Kidney epithelial cell (primary cell): ENCODE data around the gene LAMTOR3. TPM values are rescaled to one million over a fixed set of nuclear protein-coding genes. Genes with fewer than 3 reads are reported as not detected.

Source experiments
- DNase-seq: peaks from one replicate; pipeline ENCODE4 v3.0.0-alpha.2; 2010; ENCODE audit warnings: low read depth
- H3K27me3 ChIP-seq: 2 replicates; pipeline ENCODE4 v1.6.0; 2011; ENCODE audit warnings: low read length; ENCODE audit not compliant: control insufficient read depth, insufficient read depth
- H3K36me3 ChIP-seq: 2 replicates; pipeline ENCODE4 v1.5.1; 2011; ENCODE audit warnings: low read length; ENCODE audit not compliant: control insufficient read depth, insufficient read depth
- H3K4me3 ChIP-seq: 2 replicates; pipeline ENCODE4 v1.5.1; 2011; ENCODE audit warnings: low read depth, mild to moderate bottlenecking, control low read depth, low read length
- total RNA-seq: library from RNA; depleted of rRNA; stranded (reverse); fragments of >200 nt; gene quantifications from 2 replicates; pipeline ENCODE4 v1.2.3, GENCODE V29; 2015
- TF ChIP-seq, protein P1 (sequence below): IDR thresholded peaks from 2 replicates; pipeline ENCODE4 v1.5.1; 2011; ENCODE audit warnings: mild to moderate bottlenecking, moderate library complexity, low read length, control low read depth, inconsistent platforms; ENCODE audit not compliant: insufficient read depth, poor library complexity, severe bottlenecking

Gene LAMTOR3
- total RNA-seq, 1 donor from 2014 or later, result 71.4 TPM

DNA sequence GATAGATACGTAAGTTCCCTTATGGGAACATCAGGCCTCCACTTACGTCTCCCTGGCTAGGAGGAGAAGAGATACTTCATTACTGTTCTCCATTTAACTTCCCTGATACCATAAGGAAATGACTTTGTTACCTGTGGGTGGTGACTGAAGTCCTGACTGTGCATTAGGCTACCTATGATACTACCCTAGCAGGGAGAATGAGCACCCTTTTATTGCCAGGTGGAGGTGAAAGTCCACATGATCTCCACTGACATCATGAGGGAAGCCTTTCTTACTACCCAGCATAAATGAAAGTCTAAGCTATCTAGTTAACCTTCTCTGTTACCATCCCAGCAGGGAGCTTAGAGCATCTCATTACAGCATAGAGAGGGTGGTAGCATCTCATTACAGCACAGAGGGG, 24.4 kb upstream of the LAMTOR3 start:
- H3K36me3 ChIP-seq, result no peaks in the 10 kb centered on the region
- H3K4me3 ChIP-seq, result no peak overlapping the region
- TF ChIP-seq, protein P1, sequence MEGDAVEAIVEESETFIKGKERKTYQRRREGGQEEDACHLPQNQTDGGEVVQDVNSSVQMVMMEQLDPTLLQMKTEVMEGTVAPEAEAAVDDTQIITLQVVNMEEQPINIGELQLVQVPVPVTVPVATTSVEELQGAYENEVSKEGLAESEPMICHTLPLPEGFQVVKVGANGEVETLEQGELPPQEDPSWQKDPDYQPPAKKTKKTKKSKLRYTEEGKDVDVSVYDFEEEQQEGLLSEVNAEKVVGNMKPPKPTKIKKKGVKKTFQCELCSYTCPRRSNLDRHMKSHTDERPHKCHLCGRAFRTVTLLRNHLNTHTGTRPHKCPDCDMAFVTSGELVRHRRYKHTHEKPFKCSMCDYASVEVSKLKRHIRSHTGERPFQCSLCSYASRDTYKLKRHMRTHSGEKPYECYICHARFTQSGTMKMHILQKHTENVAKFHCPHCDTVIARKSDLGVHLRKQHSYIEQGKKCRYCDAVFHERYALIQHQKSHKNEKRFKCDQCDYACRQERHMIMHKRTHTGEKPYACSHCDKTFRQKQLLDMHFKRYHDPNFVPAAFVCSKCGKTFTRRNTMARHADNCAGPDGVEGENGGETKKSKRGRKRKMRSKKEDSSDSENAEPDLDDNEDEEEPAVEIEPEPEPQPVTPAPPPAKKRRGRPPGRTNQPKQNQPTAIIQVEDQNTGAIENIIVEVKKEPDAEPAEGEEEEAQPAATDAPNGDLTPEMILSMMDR, result no peak
- H3K27me3 ChIP-seq, result no peaks in the 10 kb centered on the region
- no peak for DNase-seq

DNA sequence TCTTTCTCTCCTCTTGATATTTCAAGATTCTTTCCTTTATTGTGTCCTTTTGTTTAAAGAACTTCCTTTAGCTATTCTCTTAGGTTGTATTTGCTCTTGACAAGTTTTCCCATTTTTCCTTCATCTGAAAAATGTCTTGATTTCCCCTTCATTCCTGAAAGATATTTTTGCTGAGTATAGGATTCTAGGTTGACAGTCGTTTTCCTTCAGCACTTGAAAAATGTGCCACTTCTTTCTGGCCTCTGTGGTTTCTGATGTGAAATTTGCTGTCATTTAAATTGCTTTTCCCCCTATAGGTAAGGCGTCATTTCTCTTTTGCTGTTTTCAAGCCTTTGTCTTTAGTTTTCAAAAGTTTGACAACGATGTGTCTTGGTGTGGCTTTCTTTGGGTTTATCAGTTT, 23.3 kb upstream of the LAMTOR3 start:
- no peak for DNase-seq
- no peaks in the 10 kb centered on the region for H3K36me3 ChIP-seq
- no peak overlapping the region for H3K4me3 ChIP-seq
- TF ChIP-seq, protein P1, result no peak
- H3K27me3 ChIP-seq, result no peaks in the 10 kb centered on the region

DNA sequence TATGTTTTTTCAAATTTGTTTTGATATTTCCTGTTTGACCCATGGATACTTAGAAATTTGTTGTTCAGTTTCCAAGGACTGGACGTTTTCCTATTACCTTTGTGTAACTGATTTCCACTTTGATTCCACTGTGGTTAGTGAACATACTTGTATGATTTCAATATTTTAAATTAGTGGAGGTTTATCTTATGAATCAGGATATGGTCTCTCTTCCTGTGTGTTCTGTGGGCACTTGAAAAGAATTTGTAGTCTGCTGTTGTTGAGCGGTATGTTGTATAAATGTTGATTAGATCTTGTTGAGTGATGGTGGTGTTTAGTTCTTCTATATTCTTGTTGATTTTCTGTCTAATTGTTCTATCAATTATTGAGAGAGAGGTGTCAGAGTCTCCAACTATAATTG, 21.2 kb upstream of the LAMTOR3 start:
- H3K27me3 ChIP-seq, result no peaks in the 10 kb centered on the region
- no peak overlapping the region for H3K4me3 ChIP-seq
- no peak for DNase-seq
- no peaks in the 10 kb centered on the region for H3K36me3 ChIP-seq
- TF ChIP-seq, protein P1, result no peak

DNA sequence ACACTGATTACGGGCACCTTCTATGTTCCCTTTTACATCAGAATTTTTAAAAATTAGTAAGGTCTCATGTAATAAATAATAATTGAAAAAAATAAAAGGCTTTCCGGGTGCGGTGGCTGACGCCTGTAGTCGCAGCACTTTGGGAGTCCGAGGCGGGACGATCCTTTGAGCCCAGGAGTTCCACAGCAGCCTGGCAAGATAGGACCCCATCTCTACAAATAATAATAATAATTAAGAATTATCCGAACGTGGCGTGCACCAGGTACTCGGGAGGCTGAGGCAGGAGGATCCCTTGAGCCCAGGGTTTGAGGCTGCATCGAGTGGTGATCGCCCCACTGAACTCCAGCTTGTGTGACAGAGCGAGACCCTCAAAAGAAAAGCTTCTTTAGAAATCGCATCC, 771 bp upstream of the LAMTOR3 start:
- TF ChIP-seq, protein P1, result no peak
- no peaks in the 10 kb centered on the region for H3K36me3 ChIP-seq
- no peak for DNase-seq
- no peaks in the 10 kb centered on the region for H3K27me3 ChIP-seq
- H3K4me3 ChIP-seq, result no peak overlapping the region

DNA sequence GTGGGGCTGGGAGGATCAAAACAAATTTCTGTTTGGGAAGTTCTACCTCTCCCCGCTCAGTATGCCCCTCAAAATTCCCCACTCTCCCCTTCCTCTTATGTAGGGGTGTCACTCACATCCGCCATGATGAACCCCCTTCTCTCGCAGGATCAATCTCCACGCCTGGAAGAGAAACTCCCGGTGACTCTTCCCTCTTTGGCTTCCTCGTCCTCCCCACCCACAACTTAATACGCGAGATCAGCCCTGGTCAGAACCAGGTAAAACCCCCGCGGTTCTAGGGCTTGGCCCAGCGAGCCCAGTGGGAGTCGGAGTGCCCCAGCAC, 427 bp downstream of the LAMTOR3 start:
- H3K36me3 ChIP-seq, result no peaks in the 10 kb centered on the region
- peak overlapping the region; percentile 98 for H3K4me3 ChIP-seq
- TF ChIP-seq, protein P1, result no peak
- DNase-seq, result no peak
- no peaks in the 10 kb centered on the region for H3K27me3 ChIP-seq

DNA sequence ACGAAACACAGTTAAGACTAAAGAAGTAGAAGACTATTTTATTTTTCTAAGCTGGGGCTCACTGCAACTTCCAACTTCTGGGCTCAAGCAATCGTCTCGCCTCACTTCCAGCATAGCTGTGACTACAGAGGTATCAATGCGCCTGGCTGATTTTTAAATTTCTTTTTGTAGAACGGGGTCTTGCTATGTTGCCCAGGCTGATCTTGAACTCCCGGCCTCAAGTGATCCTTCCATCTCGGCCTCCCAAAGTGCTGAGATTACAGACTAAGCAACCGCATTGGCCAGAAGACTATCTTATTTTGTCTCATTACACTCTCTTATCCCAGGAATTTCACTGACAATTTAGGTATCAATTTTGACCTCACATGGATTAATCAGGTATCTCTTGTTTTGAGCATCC, 1.2 kb downstream of the LAMTOR3 start:
- Histone ChIP-seq H3K36me3 (no peaks in the 10 kb centered on the region), H3K4me3 (peak overlapping the region; percentile 98), H3K27me3 (no peaks in the 10 kb centered on the region)
- TF ChIP-seq, protein P1, result no peak
- DNase-seq, result no peak
